K562 (cell line): ENCODE measurements around the gene RRBP1. TPM values are rescaled to one million over a fixed set of nuclear protein-coding genes. Genes with fewer than 3 reads are reported as not detected.

Source experiments
- BRCA1 ChIP-seq, 2 experiments: fragments of 450-650 bp in 1 of 2; sonication (generic) in 1 of 2; formaldehyde crosslinking in 1 of 2; IDR thresholded peaks; 2 replicates each; pipeline versions ENCODE4 v1.5.0 to v1.6.1; 2017 to 2020; ENCODE audit warnings: mild to moderate bottlenecking in 1 of 2, missing genetic modification reagents in 1 of 2
- CLOCK ChIP-seq: fragments of 250-450 bp; sonication (Bioruptor Pico); IDR thresholded peaks from 2 replicates; pipeline ENCODE4 v1.4.0; 2020; ENCODE audit warnings: mild to moderate bottlenecking, moderate library complexity, borderline replicate concordance
- HDAC2 ChIP-seq: fragments of 450-650 bp; IDR thresholded peaks from 2 replicates; pipeline ENCODE4 v1.6.1; 2016; ENCODE audit warnings: mild to moderate bottlenecking
- KLF16 ChIP-seq: IDR thresholded peaks from 2 replicates; pipeline ENCODE4 v1.6.1; 2016; ENCODE audit warnings: antibody characterized with exemption
- MITF ChIP-seq: IDR thresholded peaks from 2 replicates; pipeline ENCODE4 v1.6.1; 2014; ENCODE audit warnings: antibody characterized with exemption
- NRF1 ChIP-seq, 2 experiments: fragments of 450-650 bp; IDR thresholded peaks in 1 of 2; conservative IDR thresholded peaks in 1 of 2; 2 replicates each; pipeline ENCODE4 v1.6.1; 2014; ENCODE audit warnings: mild to moderate bottlenecking in 2 of 2
- POLR2A ChIP-seq: fragments of 450-650 bp; conservative IDR thresholded peaks from 2 replicates; pipeline ENCODE4 v1.6.1; 2016
- RFX5 ChIP-seq: IDR thresholded peaks from 2 replicates; pipeline ENCODE4 v1.6.1; 2011; ENCODE audit warnings: low read depth, mild to moderate bottlenecking, improper control_type of control experiment, low read length
- TEAD4 ChIP-seq, 2 experiments: sonication (generic) in 1 of 2; formaldehyde crosslinking in 1 of 2; IDR thresholded peaks; 2 replicates each; pipeline versions ENCODE4 v1.6.1 to v1.8.0; 2012 to 2022; ENCODE audit warnings: borderline replicate concordance in 1 of 2, inconsistent platforms in 1 of 2, low read length in 1 of 2, mild to moderate bottlenecking in 1 of 2, missing genetic modification reagents in 1 of 2
- U2AF2 ChIP-seq: fragments of 200-400 bp; formaldehyde crosslinking; optimal IDR thresholded peaks from 2 replicates; pipeline ENCODE3; 2017; ENCODE audit warnings: low read depth, mild to moderate bottlenecking, low read length
- YY1 ChIP-seq, 3 experiments: IDR thresholded peaks; 2 replicates each; pipeline ENCODE4 v1.6.1; 2011; ENCODE audit warnings: low read length in 2 of 3, mild to moderate bottlenecking in 2 of 3, moderate library complexity in 2 of 3, borderline replicate concordance in 1 of 3, control low read depth in 1 of 3, low read depth in 1 of 3; ENCODE audit not compliant: insufficient read depth in 3 of 3, insufficient replicate concordance in 2 of 3, control insufficient read depth in 1 of 3, insufficient read length in 1 of 3; ENCODE audit errors: extremely low read depth in 1 of 3
- ZBTB11 ChIP-seq, 3 experiments: fragments of 200-800 bp in 1 of 3; fragments of 250-450 bp in 1 of 3; fragments of 450-650 bp in 1 of 3; sonication (Bioruptor Pico) in 1 of 3; sonication (Bioruptor generic) in 1 of 3; formaldehyde crosslinking in 1 of 3; IDR thresholded peaks; 2 replicates each; pipeline versions ENCODE4 v1.6.1 to v1.8.0; 2016 to 2022; ENCODE audit warnings: mild to moderate bottlenecking in 2 of 3, missing genetic modification characterization in 2 of 3, missing compliant biosample characterization in 1 of 3, moderate library complexity in 1 of 3
- ZNF184 ChIP-seq: sonication (generic); formaldehyde crosslinking; IDR thresholded peaks from 2 replicates; pipeline ENCODE4 v1.5.0; 2020; ENCODE audit warnings: missing genetic modification reagents
- polyA plus RNA-seq, 8 experiments: library from polyadenylated mRNA; depleted of rRNA in 4 of 8; stranded (reverse) in 5 of 8; unstranded in 3 of 8; fragments of >200 nt; fragmentation: Nextera tagmentation in 2 of 8; fragmentation: Illumina TruSeq in 1 of 8; extraction: Ambion mirVana in 2 of 8; extraction: Trizol in 1 of 8; gene quantifications; 2 replicates each; pipeline versions ENCODE4 v1.2.1 to v1.2.3, GENCODE V29; 2011 to 2014; ENCODE audit warnings: inconsistent platforms in 1 of 8, missing spikeins in 1 of 8
- total RNA-seq, 7 experiments: library from RNA; depleted of rRNA in 6 of 7; stranded (reverse); fragments of >200 nt in 6 of 7; fragmentation: Illumina TruSeq in 2 of 7; extraction: Trizol in 2 of 7; gene quantifications; 2 replicates each; pipeline versions ENCODE4 v1.2.1 to v1.2.3, GENCODE V29; 2011 to 2021; ENCODE audit warnings: low replicate concordance in 1 of 7
- TF ChIP-seq, protein P1 (sequence below): sonication (generic); formaldehyde crosslinking; IDR thresholded peaks from 2 replicates; pipeline ENCODE4 v1.8.1; 2023; ENCODE audit warnings: mild to moderate bottlenecking, missing genetic modification reagents, moderate library complexity
- TF ChIP-seq, protein P2 (sequence below): sonication (generic); formaldehyde crosslinking; IDR thresholded peaks from 2 replicates; pipeline ENCODE4 v1.8.1; 2022; ENCODE audit warnings: missing genetic modification reagents

Gene RRBP1
- total and polyA plus RNA-seq, 9 of the 15 experiments (the other 6 are each of a cell fraction or from before 2014, with no cell fraction given) = 0.84 to 32.0 (median 17.6) TPM

GRCh38 chr20:17569616-17570346 lies 112.3 kb downstream of the RRBP1 start, which contains the start of gene DSTN (continued):
- TF ChIP-seq YY1 (IDR thresholded peaks at IDR 0.05; ENCODE audit: borderline replicate concordance in 1 of 3, control insufficient read depth in 1 of 3, extremely low read depth in 1 of 3, insufficient read depth in 3 of 3, insufficient read length in 1 of 3, insufficient replicate concordance in 2 of 3, low read depth in 1 of 3, low read length in 2 of 3) (peak in 2 of 3 experiments; percentile 14 to 36), U2AF2 (no peak), MITF (no peak), BRCA1 (IDR thresholded peaks at IDR 0.05) (no peak), BRCA1 (CRISPR knock-in tag; IDR thresholded peaks at IDR 0.05) (no peak), RFX5 (no peak), ZBTB11 (CRISPR knock-in tag; IDR thresholded peaks at IDR 0.05) (no peak), NRF1 (conservative IDR thresholded peaks at IDR 0.05 in 1 of 2, IDR thresholded peaks at IDR 0.05 in 1 of 2) (peak; percentile 92 to 94), TEAD4 (IDR thresholded peaks at IDR 0.05; ENCODE audit: low read length) (no peak), TEAD4 (CRISPR knock-in tag; IDR thresholded peaks at IDR 0.05; ENCODE audit: borderline replicate concordance) (no peak), CLOCK (CRISPR knock-in tag) (no peak), KLF16 (no peak), POLR2A (0 out of 2 replicates have a peak, but pooled peaks have one; percentile 51), ZNF184 (CRISPR knock-in tag) (no peak), HDAC2 (no peak)
- TF ChIP-seq, protein P1, sequence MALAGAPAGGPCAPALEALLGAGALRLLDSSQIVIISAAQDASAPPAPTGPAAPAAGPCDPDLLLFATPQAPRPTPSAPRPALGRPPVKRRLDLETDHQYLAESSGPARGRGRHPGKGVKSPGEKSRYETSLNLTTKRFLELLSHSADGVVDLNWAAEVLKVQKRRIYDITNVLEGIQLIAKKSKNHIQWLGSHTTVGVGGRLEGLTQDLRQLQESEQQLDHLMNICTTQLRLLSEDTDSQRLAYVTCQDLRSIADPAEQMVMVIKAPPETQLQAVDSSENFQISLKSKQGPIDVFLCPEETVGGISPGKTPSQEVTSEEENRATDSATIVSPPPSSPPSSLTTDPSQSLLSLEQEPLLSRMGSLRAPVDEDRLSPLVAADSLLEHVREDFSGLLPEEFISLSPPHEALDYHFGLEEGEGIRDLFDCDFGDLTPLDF (CRISPR knock-in tag) = no peak
- TF ChIP-seq, protein P2, sequence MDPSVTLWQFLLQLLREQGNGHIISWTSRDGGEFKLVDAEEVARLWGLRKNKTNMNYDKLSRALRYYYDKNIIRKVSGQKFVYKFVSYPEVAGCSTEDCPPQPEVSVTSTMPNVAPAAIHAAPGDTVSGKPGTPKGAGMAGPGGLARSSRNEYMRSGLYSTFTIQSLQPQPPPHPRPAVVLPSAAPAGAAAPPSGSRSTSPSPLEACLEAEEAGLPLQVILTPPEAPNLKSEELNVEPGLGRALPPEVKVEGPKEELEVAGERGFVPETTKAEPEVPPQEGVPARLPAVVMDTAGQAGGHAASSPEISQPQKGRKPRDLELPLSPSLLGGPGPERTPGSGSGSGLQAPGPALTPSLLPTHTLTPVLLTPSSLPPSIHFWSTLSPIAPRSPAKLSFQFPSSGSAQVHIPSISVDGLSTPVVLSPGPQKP (CRISPR knock-in tag) = no peak
